ENCODE measurements around the gene LRRC37A3.
A peak's percentile ranks its signal among the peaks of the same experiment; 100 is the strongest.
"Not testable (repeated sequence)": the region's sequence is repeated elsewhere in the genome, so short reads cannot be mapped to it uniquely, and the experiment has no call there.

LRRC37A3 gene

GRCh38 chr17:64919289-64920025, at the start of gene LRRC37A3:
Gene LRRC37A3, minus strand, starts transcription at chr17:64919478. Its CDS starts 22,221 bp downstream, at chr17:64897257.
- peak; percentile 83 for DNase-seq (ENCODE audit: low read depth)

GRCh38 chr17:64965873-64966287, 46.6 kb upstream of the LRRC37A3 start:
- DNase-seq (ENCODE audit: low read depth), result not testable (repeated sequence)

- not testable (repeated sequence) for DNase-seq (ENCODE audit: low read depth)
These were observed 46.1 kb upstream of the LRRC37A3 start for GRCh38 chr17:64965256-64965872.

DNA sequence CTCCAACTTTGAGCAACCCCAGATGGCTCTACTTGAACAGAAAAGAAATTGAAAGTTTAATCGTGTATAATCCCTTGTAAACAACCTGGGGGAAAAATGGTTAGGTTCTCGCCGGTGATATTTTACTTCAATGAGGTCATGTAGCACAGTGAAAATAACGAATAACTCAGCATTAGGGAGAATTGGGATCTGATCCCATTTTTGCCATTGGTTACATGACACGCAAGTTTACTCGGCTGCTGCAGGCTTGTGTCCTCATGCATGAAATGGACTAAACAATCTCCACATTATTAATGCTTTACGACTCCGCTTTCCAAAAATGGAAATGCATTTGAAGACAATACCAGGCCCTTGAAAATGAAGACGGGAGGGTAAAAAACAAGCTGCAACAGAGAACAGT, 45.5 kb upstream of the LRRC37A3 start:
- DNase-seq (ENCODE audit: low read depth), result no peak

DNA sequence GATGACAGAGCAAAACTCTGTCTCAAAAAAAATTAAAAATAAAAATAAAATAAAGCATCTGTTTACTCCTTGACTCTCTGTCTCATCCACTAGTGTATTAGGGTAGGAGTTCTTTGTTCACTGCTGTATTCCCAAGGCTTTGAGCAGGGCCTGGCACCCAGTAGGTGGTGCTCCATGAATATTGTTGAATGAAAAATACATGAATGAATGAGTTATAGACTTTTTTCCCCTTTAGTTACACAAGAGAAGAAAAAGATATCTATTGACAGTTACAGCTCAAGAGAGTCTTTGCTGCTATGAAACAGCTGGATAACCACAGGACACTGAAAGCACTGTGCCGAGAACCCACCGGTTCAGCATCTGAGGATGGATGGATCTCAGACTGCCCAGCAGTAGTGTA, 44.5 kb upstream of the LRRC37A3 start:
- DNase-seq (ENCODE audit: low read depth), result not testable (repeated sequence)

GRCh38 chr17:64961563-64962378, 42.5 kb upstream of the LRRC37A3 start:
- DNase-seq (ENCODE audit: low read depth), result not testable (repeated sequence)

GRCh38 chr17:64951877-64952276, 32.6 kb upstream of the LRRC37A3 start:
- no peak for DNase-seq (ENCODE audit: low read depth)

DNA sequence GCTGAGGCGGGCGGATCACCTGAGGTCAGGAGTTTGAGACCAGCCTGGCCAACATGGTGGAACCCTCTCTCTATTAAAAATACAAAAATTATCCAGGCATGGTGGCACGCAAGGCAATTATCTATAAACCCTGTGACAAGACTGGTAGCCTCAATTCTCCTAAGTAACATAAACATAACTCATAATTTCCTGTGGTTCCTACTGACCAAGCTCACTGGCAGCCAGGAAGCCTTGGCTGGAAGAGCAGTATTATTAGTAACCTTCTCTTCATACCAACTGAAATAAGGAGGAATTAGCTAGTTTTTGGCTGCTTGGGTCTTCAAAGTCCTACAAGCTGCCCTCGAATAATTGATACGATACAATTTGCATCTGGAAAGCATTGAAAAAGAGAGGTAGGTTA, 31.6 kb upstream of the LRRC37A3 start:
- no peak for DNase-seq (ENCODE audit: low read depth)

DNA sequence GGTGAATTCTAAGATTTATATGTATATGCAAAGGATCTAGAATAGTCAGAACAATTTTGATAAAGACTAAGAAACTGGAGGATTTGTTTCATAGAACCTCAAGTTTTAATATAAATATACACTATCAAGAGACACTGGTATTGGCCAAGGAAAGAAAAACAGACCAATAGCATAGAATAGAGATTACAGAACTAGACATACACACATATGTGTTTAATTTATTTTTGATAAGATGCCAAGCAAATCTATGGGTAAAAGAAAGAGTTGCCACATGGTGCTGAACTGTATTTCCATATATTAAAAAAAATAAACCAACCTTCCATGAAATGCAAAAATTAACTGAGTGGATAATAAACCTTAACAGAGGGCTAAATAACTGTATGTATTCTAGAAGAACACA, 27.9 kb upstream of the LRRC37A3 start:
- no peak for DNase-seq (ENCODE audit: low read depth)

- no peak for DNase-seq (ENCODE audit: low read depth)
These were observed 22.5 kb upstream of the LRRC37A3 start for GRCh38 chr17:64941761-64942160.

GRCh38 chr17:64941045-64941444, 21.8 kb upstream of the LRRC37A3 start:
- no peak for DNase-seq (ENCODE audit: low read depth)

DNA sequence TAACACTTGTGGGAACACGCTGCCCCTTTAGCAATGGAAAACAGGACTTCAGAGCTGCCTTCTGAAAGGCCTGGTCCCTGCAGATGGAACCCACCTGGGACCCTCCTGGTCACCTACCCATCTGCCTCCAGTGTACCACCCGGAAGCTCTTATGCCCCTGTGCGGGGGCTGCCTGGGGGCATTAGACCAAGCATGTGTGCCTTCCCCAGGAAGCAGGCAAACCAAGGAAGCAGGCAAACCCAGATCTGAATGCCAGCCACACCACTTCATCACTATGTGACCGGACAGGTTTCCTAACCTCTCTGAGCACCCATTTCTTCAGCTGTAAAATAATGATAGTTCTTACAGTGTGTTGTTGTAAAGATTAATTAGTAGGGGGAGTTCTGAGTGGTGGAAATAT, 20.8 kb upstream of the LRRC37A3 start:
- no peak for DNase-seq (ENCODE audit: low read depth)

- DNase-seq (ENCODE audit: low read depth), result no peak
These were observed 19.7 kb upstream of the LRRC37A3 start for GRCh38 chr17:64938925-64939474.

GRCh38 chr17:64938290-64938689, 19.0 kb upstream of the LRRC37A3 start:
- no peak for DNase-seq (ENCODE audit: low read depth)

DNA sequence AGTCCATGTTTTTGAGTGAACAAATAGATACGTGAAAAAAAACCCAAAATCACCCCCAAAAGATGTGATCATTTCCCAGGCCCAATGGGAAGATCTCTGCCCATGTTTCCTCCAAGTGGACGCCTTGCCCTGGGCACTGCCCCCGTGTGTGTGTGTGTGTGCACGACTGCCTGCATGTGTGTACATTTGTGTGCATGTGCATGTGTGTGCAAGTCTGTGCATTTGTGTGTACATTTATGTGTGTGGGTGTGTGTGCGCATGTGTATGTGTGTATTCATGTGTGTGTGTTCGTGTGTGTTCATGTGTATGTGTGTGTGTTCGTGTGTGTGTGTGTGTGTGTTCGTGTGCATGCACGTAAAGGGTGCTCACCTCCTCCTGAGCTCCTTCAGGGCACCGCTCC, 16.8 kb upstream of the LRRC37A3 start:
- DNase-seq (ENCODE audit: low read depth), result no peak

DNA sequence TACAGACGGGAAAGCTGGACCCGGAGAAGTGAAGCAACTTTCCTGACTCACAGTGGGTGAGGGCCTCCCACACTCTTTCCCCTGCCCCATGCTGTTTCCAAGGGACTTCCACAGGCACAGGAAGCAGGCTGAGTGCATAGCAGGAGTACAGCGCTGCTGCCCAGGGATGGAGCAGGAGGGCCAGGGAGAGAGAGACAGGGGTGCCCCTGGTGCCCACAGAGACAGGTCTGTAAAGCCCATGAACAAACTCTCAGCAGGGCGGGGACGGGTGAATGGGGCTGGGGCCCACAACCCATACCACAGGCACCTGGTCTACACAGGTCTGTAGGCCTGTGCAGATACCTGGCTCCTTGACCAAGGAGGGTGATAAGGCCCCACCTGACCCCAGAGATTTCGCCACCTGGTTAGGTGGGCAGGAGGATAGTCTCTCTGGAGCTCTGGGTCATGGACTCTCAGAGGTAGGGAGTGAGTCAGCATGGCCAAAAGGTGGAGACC, 15.1 kb upstream of the LRRC37A3 start:
- DNase-seq (ENCODE audit: low read depth), result not testable (repeated sequence)

DNA sequence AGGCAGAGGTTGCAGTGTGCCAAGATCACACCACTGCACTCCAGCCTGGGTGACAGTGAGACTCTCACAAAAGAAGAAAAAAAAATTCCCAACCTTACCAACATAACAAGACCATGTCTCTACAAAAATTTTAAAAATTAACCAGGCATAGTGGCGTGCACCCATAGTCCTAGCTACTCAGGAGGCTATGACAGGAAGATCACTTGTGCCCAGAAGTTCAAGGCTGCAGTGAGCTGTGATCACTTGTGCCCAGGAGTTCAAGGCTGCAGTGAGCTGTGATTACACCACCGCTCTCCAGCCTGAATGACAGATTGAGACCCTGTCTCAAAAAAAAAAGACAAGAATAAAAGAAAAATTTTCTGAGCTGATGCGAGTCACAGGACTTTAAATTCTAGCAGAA, 13.6 kb upstream of the LRRC37A3 start:
- DNase-seq (ENCODE audit: low read depth), result not testable (repeated sequence)

GRCh38 chr17:64930374-64930773, 11.1 kb upstream of the LRRC37A3 start:
- DNase-seq (ENCODE audit: low read depth), result not testable (repeated sequence)

DNA sequence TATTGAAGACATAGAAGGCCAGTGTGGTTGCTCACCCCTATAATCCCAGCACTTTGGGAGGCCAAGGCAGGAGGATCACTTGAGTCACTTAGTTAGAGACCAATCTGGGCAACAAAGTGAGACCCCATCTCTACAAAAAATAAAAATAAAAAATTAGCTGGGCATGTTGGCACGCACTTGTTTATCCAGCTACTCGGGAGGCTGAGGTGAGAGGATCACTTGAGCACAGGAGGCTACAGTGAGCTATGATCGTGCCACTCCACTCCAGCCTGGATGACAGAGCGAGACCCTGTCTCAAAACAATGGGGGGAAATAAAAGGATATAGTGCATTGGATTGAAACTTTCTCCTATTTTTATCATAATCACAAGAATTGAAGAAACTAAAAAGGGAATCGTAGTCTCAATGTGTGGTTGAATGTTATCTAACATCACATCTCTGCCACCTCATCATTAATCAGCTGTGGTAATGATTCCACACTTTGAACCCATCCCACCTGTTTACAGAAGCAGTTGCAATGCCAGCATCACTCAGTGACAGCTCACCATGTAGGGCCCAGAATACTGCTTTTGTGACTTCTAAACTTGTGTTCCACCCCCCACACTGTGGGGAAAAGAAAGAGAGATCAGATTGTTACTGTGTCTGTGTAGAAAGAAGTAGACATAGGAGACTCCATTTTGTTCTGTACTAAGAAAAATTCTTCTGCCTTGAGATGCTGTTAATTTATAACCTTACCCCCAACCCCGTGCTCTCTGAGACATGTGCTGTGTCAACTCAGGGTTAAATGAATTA, 10.3 kb upstream of the LRRC37A3 start:
- DNase-seq (ENCODE audit: low read depth), result peak; percentile 82

GRCh38 chr17:64928701-64929100, 9.4 kb upstream of the LRRC37A3 start:
- DNase-seq (ENCODE audit: low read depth), result not testable (repeated sequence)

- peak; percentile 56 for DNase-seq (ENCODE audit: low read depth)
These were observed 8.2 kb upstream of the LRRC37A3 start for GRCh38 chr17:64927444-64927843.

Data from HS-5 (cell line).